Measurements from ENCODE around the gene CBLL2. TPM values are rescaled to one million over a fixed set of nuclear protein-coding genes. Genes with fewer than 3 reads are reported as not detected.

The CBLL2 gene
- total RNA-seq, 1 donor from 2014 or later: not detected

- Histone ChIP-seq H3K4me3 (ENCODE audit: low read depth, low read length) (no peak overlapping the region), H3K36me3 (ENCODE audit: control insufficient read depth, insufficient read depth, low read length) (no peaks in the 10 kb centered on the region), H3K27me3 (ENCODE audit: control insufficient read depth, insufficient read depth, low read length) (no peaks in the 10 kb centered on the region)
- no peak for TF ChIP-seq CTCF (IDR thresholded peaks at IDR 0.05; ENCODE audit: insufficient read depth, low read length, poor library complexity, severe bottlenecking)
- DNase-seq (ENCODE audit: low read depth): no peak
These were observed 42.4 kb downstream of the CBLL2 start for GRCh38 chrX:22315151-22315550.

GRCh38 chrX:22320236-22320873 lies 47.6 kb downstream of the CBLL2 start:
- Histone ChIP-seq H3K27me3 (ENCODE audit: control insufficient read depth, insufficient read depth, low read length) (no peaks in the 10 kb centered on the region), H3K36me3 (ENCODE audit: control insufficient read depth, insufficient read depth, low read length) (no peaks in the 10 kb centered on the region), H3K4me3 (ENCODE audit: low read depth, low read length) (no peak overlapping the region)
- TF ChIP-seq CTCF (IDR thresholded peaks at IDR 0.05; ENCODE audit: insufficient read depth, low read length, poor library complexity, severe bottlenecking): no peak
- no peak for DNase-seq (ENCODE audit: low read depth)

GRCh38 chrX:22323541-22323940 lies 50.8 kb downstream of the CBLL2 start:
- Histone ChIP-seq H3K36me3 (ENCODE audit: control insufficient read depth, insufficient read depth, low read length) (no peaks in the 10 kb centered on the region), H3K27me3 (ENCODE audit: control insufficient read depth, insufficient read depth, low read length) (no peaks in the 10 kb centered on the region), H3K4me3 (ENCODE audit: low read depth, low read length) (no peak overlapping the region)
- DNase-seq (ENCODE audit: low read depth): no peak
- TF ChIP-seq CTCF (IDR thresholded peaks at IDR 0.05; ENCODE audit: insufficient read depth, low read length, poor library complexity, severe bottlenecking): no peak

Other genes with a start within 250 kb of the CBLL2 start
- gene PHEX, start 240.6 kb upstream of the CBLL2 start, total RNA-seq: 0.04 and 0.07 TPM in 2 replicates

All from kidney epithelial cell (primary cell).